Measurements from ENCODE around the gene LRRC28.

Gene LRRC28

GRCh38 chr15:99275061-99275460 is 23.8 kb downstream of the LRRC28 start:
- no peak overlapping the region for H3K27ac ChIP-seq
- TF ChIP-seq, protein P1, sequence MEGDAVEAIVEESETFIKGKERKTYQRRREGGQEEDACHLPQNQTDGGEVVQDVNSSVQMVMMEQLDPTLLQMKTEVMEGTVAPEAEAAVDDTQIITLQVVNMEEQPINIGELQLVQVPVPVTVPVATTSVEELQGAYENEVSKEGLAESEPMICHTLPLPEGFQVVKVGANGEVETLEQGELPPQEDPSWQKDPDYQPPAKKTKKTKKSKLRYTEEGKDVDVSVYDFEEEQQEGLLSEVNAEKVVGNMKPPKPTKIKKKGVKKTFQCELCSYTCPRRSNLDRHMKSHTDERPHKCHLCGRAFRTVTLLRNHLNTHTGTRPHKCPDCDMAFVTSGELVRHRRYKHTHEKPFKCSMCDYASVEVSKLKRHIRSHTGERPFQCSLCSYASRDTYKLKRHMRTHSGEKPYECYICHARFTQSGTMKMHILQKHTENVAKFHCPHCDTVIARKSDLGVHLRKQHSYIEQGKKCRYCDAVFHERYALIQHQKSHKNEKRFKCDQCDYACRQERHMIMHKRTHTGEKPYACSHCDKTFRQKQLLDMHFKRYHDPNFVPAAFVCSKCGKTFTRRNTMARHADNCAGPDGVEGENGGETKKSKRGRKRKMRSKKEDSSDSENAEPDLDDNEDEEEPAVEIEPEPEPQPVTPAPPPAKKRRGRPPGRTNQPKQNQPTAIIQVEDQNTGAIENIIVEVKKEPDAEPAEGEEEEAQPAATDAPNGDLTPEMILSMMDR (conservative IDR thresholded peaks at IDR 0.05; ENCODE audit: low read depth), result no peak
- DNase-seq (ENCODE audit: low spot score), result no peak
- ChIA-PET CTCF (interaction anchor here (0.6 to 1.1 kb wide), 2 partner anchors 95 to 429 kb away, joined by 3 read pairs; no protein-coding TSS in a partner anchor), POLR2A (ENCODE audit: low non-redundant PET) (no interaction called here)

- no peak overlapping the region for H3K27ac ChIP-seq
- no peak for DNase-seq (ENCODE audit: low spot score)
- POLR2A ChIA-PET (ENCODE audit: low non-redundant PET), result no interaction called here
- TF ChIP-seq, protein P1 (conservative IDR thresholded peaks at IDR 0.05; ENCODE audit: low read depth), result no peak
- CTCF ChIA-PET, result interaction anchor here (0.7 to 1.1 kb wide), 2 partner anchors 16 to 429 kb away, joined by 3 read pairs; no protein-coding TSS in a partner anchor
These were observed 24.3 kb downstream of the LRRC28 start for GRCh38 chr15:99275525-99276128.

DNA sequence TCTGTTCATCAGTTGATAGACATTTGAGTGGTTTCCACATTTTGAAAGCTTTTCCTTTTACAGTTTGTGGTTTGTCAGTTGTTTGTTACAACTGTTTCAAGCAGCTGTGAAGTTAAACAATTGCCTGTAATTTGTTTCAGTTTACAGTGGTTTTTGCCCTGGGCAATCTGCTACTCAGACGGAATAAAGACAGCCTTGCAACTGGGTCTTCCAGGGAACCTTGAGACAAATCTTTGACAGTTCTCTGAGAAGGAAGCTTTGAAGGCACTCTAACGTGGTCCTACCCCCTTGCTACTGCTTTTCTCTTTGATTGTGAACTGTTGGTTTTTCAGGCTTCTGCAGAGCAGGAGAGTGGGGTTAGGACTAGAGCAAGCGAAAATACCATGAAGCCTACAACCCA is 28.0 kb downstream of the LRRC28 start:
- no peak for DNase-seq (ENCODE audit: low spot score)
- POLR2A ChIA-PET (ENCODE audit: low non-redundant PET), result no interaction called here
- CTCF ChIA-PET, result no interaction called here
- TF ChIP-seq, protein P1 (conservative IDR thresholded peaks at IDR 0.05; ENCODE audit: low read depth), result no peak
- no peak overlapping the region for H3K27ac ChIP-seq

- ChIA-PET POLR2A (ENCODE audit: low non-redundant PET) (no interaction called here), CTCF (no interaction called here)
- no peak for DNase-seq (ENCODE audit: low spot score)
- TF ChIP-seq, protein P1 (conservative IDR thresholded peaks at IDR 0.05; ENCODE audit: low read depth), result no peak
- no peak overlapping the region for H3K27ac ChIP-seq
These were observed 28.5 kb downstream of the LRRC28 start for GRCh38 chr15:99279827-99280226.

DNA sequence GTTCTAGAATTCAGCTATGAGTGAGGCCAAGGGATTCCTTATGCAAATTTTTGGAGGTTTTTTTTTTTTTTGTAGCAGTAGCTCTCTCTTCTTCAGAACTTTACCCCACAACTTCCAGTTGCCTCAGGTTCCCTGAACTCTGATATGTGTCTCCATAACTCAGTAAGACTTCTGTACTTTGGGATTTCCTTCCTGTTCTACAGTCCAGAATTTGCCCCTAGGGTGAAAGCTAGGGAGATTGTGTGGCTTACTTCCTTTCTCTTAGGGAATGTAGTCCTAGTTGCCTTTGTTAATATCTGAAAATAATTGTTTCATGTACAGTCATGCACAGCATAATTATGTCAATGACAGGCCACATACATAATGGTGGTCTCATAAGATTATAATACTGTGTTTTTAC is 30.8 kb downstream of the LRRC28 start:
- no peak overlapping the region for H3K27ac ChIP-seq
- DNase-seq (ENCODE audit: low spot score), result no peak
- CTCF ChIA-PET, result interaction anchor here (0.6 to 1.6 kb wide), 3 partner anchors 9 to 479 kb away, joined by 3 to 13 read pairs (median 7); no protein-coding TSS in a partner anchor
- POLR2A ChIA-PET (ENCODE audit: low non-redundant PET), result interaction anchor here (0.6 kb wide), 1 partner anchor 297 kb away, joined by 4 read pairs; no protein-coding TSS in a partner anchor
- TF ChIP-seq, protein P1 (conservative IDR thresholded peaks at IDR 0.05; ENCODE audit: low read depth), result no peak

- no peak overlapping the region for H3K27ac ChIP-seq
- DNase-seq (ENCODE audit: low spot score), result no peak
- TF ChIP-seq, protein P1 (conservative IDR thresholded peaks at IDR 0.05; ENCODE audit: low read depth), result no peak
- ChIA-PET CTCF (interaction anchor here (1.4 to 1.6 kb wide), 2 partner anchors 10 to 422 kb away, joined by 7 to 13 read pairs; no protein-coding TSS in a partner anchor), POLR2A (ENCODE audit: low non-redundant PET) (interaction anchor here (0.6 kb wide), 1 partner anchor 296 kb away, joined by 4 read pairs; no protein-coding TSS in a partner anchor)
These were observed 31.3 kb downstream of the LRRC28 start for GRCh38 chr15:99282586-99282985.
